HEK293T (cell line): Measurements from ENCODE around the gene GINS2.

Source experiments
- CTCF ChIA-PET: fragments of 350-600 bp; formaldehyde crosslinking; extraction: SDS; loops from one replicate; lab custom pipeline; 2021; ENCODE audit warnings: antibody characterized with exemption, inconsistent platforms; lab: Yijun Ruan, JAX
- POLR2A ChIA-PET: fragments of 350-600 bp; formaldehyde crosslinking; extraction: SDS; loops from one replicate; lab custom pipeline; 2020; ENCODE audit warnings: antibody characterized with exemption, inconsistent platforms; lab: Yijun Ruan, JAX
- DNase-seq: peaks from one replicate; pipeline ENCODE4 v3.0.0; 2012; ENCODE audit warnings: mixed read lengths; ENCODE audit errors: extremely low spot score
- ARNT ChIP-seq: fragments of 450-650 bp; IDR thresholded peaks from 2 replicates; pipeline ENCODE4 v1.6.1; 2017; ENCODE audit warnings: mild to moderate bottlenecking
- BHLHE40 ChIP-seq: fragments of 450-650 bp; IDR thresholded peaks from 2 replicates; pipeline ENCODE4 v1.6.1; 2016; ENCODE audit warnings: mild to moderate bottlenecking, moderate library complexity, borderline replicate concordance
- CTBP1 ChIP-seq: fragments of 450-650 bp; IDR thresholded peaks from 2 replicates; pipeline ENCODE4 v1.6.1; 2016; ENCODE audit warnings: borderline replicate concordance
- ELF4 ChIP-seq: fragments of 450-650 bp; IDR thresholded peaks from 2 replicates; pipeline ENCODE4 v1.6.1; 2017; ENCODE audit warnings: antibody characterized with exemption
- FOXA1 ChIP-seq: fragments of 450-650 bp; IDR thresholded peaks from 2 replicates; pipeline ENCODE4 v1.6.1; 2016; ENCODE audit warnings: mild to moderate bottlenecking
- FOXK2 ChIP-seq: fragments of 450-650 bp; IDR thresholded peaks from 2 replicates; pipeline ENCODE4 v1.6.1; 2016; ENCODE audit warnings: mild to moderate bottlenecking
- FOXM1 ChIP-seq: fragments of 450-650 bp; IDR thresholded peaks from 2 replicates; pipeline ENCODE4 v1.6.1; 2017; ENCODE audit warnings: mild to moderate bottlenecking, borderline replicate concordance
- HDGF ChIP-seq: fragments of 450-650 bp; IDR thresholded peaks from 2 replicates; pipeline ENCODE4 v1.6.1; 2017; ENCODE audit warnings: antibody characterized with exemption, borderline replicate concordance
- L3MBTL2 ChIP-seq: fragments of 450-650 bp; conservative IDR thresholded peaks from 2 replicates; pipeline ENCODE4 v1.6.1; 2016; ENCODE audit warnings: mild to moderate bottlenecking
- LEF1 ChIP-seq: fragments of 450-650 bp; IDR thresholded peaks from 2 replicates; pipeline ENCODE4 v1.6.1; 2017; ENCODE audit warnings: mild to moderate bottlenecking, borderline replicate concordance
- NFRKB ChIP-seq: fragments of 450-650 bp; IDR thresholded peaks from 2 replicates; pipeline ENCODE4 v1.6.1; 2016; ENCODE audit warnings: mild to moderate bottlenecking, moderate library complexity
- SP1 ChIP-seq: fragments of 450-650 bp; IDR thresholded peaks from 2 replicates; pipeline ENCODE4 v1.6.1; 2017
- SUZ12 ChIP-seq: fragments of 450-650 bp; IDR thresholded peaks from 2 replicates; pipeline ENCODE4 v1.6.1; 2016; ENCODE audit warnings: mild to moderate bottlenecking
- TARDBP ChIP-seq: fragments of 450-650 bp; IDR thresholded peaks from 2 replicates; pipeline ENCODE4 v1.6.1; 2016
- ZNF384 ChIP-seq: fragments of 450-650 bp; IDR thresholded peaks from 2 replicates; pipeline ENCODE4 v1.6.1; 2016
- TF ChIP-seq, protein P1 (sequence below): fragments of 450-650 bp; IDR thresholded peaks from 2 replicates; pipeline ENCODE4 v1.6.1; 2016

Gene GINS2

DNA sequence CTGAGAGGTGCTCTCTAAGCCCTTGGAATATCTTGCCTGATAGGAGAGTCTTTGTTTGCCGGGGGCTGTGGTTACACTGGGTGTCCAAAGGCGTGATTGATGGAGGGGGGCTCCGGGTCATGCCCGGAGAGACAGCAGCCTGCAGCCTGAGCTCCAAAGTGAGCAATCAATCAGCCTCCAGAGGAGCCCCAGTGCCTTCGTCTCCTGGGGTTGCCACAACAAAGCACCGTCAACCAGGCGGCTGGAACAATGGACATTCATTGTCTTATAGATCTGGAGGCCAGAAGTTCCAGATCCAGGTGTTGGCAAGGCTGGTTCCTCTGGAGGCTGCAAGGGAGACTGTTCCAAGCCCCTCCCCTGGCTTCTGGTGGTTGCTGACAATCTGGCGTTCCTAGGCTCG is 24.0 kb upstream of the GINS2 start:
- CTCF ChIA-PET, result no interaction called here
- no peak for DNase-seq
- TF ChIP-seq FOXK2, result no peak
- TF ChIP-seq TARDBP, result no peak
- no peak for TF ChIP-seq HDGF
- no peak for TF ChIP-seq SP1
- TF ChIP-seq, protein P1, sequence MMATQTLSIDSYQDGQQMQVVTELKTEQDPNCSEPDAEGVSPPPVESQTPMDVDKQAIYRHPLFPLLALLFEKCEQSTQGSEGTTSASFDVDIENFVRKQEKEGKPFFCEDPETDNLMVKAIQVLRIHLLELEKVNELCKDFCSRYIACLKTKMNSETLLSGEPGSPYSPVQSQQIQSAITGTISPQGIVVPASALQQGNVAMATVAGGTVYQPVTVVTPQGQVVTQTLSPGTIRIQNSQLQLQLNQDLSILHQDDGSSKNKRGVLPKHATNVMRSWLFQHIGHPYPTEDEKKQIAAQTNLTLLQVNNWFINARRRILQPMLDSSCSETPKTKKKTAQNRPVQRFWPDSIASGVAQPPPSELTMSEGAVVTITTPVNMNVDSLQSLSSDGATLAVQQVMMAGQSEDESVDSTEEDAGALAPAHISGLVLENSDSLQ, result no peak
- TF ChIP-seq ELF4, result no peak
- no peak for TF ChIP-seq SUZ12
- no peak for TF ChIP-seq CTBP1
- no peak for TF ChIP-seq FOXM1
- TF ChIP-seq ARNT, result no peak
- no peak for TF ChIP-seq NFRKB
- no peak for TF ChIP-seq LEF1
- POLR2A ChIA-PET, result no interaction called here

DNA sequence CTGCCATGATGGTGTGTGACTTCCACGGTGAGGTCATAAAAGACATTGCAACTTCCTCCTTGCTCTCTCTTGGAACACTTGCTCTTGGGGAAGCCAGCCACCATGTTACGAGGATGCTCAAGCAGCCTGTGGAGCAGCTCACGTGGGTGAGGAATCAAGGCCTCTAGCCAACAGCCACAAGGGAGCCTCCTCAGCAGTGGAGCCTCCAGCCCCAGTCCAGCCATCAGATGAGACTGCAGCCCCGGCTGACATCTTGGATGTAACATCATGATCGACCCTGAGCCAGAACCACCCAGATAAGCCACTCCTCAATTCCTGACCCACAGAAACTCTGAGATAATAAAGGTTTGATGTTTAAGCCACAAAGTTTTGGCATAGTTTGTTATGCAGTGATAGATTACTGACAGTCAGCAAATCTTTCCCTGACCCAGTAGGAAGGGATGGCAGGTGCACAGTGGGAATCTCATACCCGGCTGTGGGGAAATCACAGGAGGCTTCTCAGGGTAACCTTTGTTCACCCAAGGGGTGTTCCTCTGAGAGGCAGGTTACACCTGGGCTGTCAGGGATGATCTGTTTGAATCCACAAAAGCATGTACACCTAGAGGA is 23.3 kb upstream of the GINS2 start:
- DNase-seq, result no peak
- POLR2A ChIA-PET, result no interaction called here
- TF ChIP-seq L3MBTL2, result no peak
- TF ChIP-seq CTBP1, result no peak
- TF ChIP-seq NFRKB, result no peak
- no peak for TF ChIP-seq BHLHE40
- no peak for TF ChIP-seq TARDBP
- no peak for TF ChIP-seq LEF1
- CTCF ChIA-PET, result no interaction called here

DNA sequence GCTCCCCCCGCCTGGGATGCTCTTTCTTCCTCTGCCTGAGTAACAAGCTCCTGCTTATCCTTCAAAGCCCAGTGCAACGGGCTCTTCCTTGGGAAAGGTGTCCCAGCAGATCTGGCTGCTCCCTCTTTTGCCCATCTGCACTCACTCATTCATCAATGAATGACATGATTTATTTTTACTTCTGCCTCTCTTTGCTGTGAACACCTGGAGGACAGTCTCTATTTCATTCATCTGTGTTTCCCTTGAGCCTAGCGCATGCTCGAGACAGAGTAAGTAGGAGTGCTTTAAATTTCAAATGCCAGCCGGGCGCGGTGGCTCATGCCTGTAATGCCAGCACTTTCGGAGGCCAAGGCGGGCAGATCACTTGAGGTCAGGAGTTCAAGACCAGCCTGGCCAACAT is 22.0 kb upstream of the GINS2 start:
- DNase-seq, result no peak
- POLR2A ChIA-PET, result no interaction called here
- CTCF ChIA-PET, result no interaction called here
- TF ChIP-seq, protein P1, result no peak
- TF ChIP-seq ZNF384 (no peak), FOXK2 (no peak), ARNT (no peak), TARDBP (no peak), FOXA1 (no peak)

DNA sequence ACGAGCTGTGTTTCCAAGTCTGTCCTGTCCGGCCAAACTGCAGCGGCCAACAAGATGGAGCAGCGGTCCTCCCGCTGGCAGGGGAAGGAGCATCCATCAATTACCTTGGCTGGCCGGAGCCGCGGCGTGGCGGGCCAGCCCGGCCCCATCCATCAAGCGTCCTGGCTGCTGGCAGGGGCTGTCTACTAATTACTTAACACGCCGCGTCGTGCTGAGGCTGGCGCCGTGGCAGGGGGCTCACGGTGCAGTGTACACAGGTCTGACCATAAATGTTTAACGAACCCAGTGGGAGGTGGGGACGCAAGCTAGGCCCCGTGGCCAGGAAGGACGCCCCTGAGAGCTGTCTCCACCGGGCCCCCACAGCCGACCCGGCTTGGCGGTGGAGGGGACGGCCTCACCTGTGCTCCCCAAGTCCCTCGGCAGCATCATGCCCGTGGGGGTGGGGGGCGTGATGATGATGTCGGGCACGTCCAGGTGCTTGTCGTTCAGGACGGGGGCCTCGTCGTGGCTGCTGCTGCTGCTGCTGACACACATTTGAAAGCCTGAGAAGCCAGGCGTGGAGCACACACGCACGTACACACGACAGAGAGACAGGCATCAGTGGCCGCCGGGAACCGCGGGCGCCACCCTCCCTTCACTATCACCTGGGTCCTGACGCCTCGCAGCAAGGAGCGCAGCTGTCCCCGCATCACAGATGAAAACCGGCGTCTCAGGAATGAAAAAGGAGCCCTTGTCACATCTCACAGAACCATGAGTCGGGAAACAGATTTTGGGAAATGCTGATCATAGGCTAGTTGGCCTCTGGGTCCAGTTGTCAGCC is 21.2 kb upstream of the GINS2 start:
- ChIA-PET POLR2A (no interaction called here), CTCF (interaction anchor here (0.7 kb wide), 1 partner anchor 294 kb away, joined by 4 read pairs; no protein-coding TSS in a partner anchor)
- TF ChIP-seq, protein P1, result peak; percentile 45; the same call in 1 of the 2 replicates
- TF ChIP-seq FOXA1, result no peak
- no peak for DNase-seq

DNA sequence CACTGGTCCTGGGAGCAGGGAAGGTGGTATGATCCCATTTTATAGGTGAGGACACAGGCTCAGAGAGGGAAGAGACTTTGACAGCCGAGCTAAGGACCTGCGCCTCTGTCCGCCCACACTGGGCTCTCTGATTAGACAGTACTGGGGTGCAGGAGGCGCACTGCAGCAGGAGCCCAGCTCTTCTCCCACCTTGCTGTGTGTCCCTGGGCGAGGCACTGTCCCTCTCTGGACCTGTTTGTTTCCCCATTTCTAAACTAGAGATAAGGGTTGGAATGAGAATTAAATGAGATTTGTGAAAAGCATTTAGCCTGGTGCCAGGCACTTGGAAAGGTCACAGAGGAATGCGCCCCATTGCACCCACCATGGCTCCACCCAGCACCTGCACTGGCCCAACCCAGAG is 19.6 kb upstream of the GINS2 start:
- ChIA-PET CTCF (no interaction called here), POLR2A (no interaction called here)
- TF ChIP-seq SP1, result no peak
- no peak for TF ChIP-seq L3MBTL2
- no peak for TF ChIP-seq FOXM1
- no peak for TF ChIP-seq TARDBP
- no peak for TF ChIP-seq HDGF
- no peak for TF ChIP-seq ZNF384
- TF ChIP-seq SUZ12, result no peak
- TF ChIP-seq ELF4, result no peak
- no peak for TF ChIP-seq NFRKB
- no peak for TF ChIP-seq CTBP1
- TF ChIP-seq BHLHE40, result no peak
- no peak for TF ChIP-seq FOXA1
- TF ChIP-seq LEF1, result no peak
- TF ChIP-seq, protein P1, result no peak
- TF ChIP-seq ARNT, result no peak
- TF ChIP-seq FOXK2, result no peak
- no peak for DNase-seq

DNA sequence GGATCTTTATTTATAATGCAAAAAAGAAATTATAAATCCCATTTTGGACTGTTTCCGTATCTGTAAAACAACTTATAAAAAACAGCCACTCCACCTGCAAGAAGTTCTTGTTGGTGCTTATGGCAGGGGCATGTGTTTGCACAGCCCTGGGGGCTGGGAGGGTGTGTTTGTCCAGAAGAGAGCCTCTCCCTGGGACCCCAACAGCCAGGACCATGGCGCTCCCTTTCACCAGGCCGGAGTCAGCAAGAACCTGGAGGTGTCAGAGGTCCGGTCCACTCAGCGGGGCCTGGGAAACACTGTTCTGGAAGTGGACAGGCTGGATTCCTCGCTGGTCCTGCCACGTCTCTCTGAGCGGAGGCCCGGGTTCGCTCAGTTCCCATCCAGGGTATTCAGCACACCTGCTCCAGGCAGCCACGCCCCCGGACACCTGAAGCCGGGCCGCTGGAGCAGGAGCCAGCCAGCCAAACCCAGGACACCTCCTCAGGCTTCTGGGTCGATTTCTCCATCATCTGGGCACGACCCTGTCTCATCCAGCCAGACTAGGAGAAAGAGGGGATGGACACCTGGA is 18.9 kb upstream of the GINS2 start:
- ChIA-PET POLR2A (no interaction called here), CTCF (no interaction called here)
- TF ChIP-seq BHLHE40, result no peak
- TF ChIP-seq L3MBTL2, result no peak
- no peak for TF ChIP-seq TARDBP
- TF ChIP-seq HDGF, result no peak
- no peak for TF ChIP-seq CTBP1
- TF ChIP-seq FOXM1, result no peak
- no peak for TF ChIP-seq ARNT
- no peak for TF ChIP-seq SP1
- TF ChIP-seq SUZ12, result no peak
- no peak for TF ChIP-seq NFRKB
- no peak for TF ChIP-seq LEF1
- TF ChIP-seq ZNF384, result no peak
- TF ChIP-seq, protein P1, result no peak
- TF ChIP-seq FOXA1, result no peak
- no peak for TF ChIP-seq FOXK2
- TF ChIP-seq ELF4, result no peak
- DNase-seq, result no peak
